ENCODE results near the gene NPR2. TPM values are rescaled to one million over a fixed set of nuclear protein-coding genes. Genes with fewer than 3 reads are reported as not detected.
A peak's percentile ranks its signal among the peaks of the same experiment; 100 is the strongest.

NPR2 gene
- total RNA-seq, 1 donor from 2014 or later: 20.6 TPM

DNA sequence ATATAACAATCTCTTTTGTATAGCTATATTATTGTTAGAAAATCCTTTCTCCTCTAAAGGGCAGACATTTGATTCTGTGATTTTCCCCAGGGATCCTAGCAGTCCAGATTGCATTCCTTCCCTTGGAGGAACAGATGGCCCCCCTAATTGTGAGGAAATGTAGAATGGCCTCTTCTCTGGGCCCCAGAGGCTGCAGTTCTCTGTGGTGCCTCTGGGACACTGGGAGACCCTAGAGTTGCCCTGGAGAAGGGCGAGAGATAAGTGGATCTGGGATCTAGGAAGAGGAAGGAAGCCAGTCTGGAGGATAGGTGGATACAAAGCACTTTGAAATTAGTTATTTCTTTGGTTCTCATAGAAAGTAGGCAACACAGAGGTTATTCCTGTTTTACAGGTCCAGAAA lies 25.3 kb downstream of the NPR2 start:
- Histone ChIP-seq H3K4me3 (no peak overlapping the region), H3K9me3 (no peaks in the 10 kb centered on the region), H3K4me1 (peaks cover 24% of the 10 kb centered on the region), H3K27me3 (ENCODE audit: low read depth) (no peaks in the 10 kb centered on the region), H3K36me3 (no peaks in the 10 kb centered on the region), H3K27ac (no peak overlapping the region)
- DNase-seq (no peak), ATAC-seq (no peak)
- TF ChIP-seq, protein P1, sequence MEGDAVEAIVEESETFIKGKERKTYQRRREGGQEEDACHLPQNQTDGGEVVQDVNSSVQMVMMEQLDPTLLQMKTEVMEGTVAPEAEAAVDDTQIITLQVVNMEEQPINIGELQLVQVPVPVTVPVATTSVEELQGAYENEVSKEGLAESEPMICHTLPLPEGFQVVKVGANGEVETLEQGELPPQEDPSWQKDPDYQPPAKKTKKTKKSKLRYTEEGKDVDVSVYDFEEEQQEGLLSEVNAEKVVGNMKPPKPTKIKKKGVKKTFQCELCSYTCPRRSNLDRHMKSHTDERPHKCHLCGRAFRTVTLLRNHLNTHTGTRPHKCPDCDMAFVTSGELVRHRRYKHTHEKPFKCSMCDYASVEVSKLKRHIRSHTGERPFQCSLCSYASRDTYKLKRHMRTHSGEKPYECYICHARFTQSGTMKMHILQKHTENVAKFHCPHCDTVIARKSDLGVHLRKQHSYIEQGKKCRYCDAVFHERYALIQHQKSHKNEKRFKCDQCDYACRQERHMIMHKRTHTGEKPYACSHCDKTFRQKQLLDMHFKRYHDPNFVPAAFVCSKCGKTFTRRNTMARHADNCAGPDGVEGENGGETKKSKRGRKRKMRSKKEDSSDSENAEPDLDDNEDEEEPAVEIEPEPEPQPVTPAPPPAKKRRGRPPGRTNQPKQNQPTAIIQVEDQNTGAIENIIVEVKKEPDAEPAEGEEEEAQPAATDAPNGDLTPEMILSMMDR (IDR thresholded peaks at IDR 0.05): no peak
- intact Hi-C loops (cut with DNase I): no loop called here

DNA sequence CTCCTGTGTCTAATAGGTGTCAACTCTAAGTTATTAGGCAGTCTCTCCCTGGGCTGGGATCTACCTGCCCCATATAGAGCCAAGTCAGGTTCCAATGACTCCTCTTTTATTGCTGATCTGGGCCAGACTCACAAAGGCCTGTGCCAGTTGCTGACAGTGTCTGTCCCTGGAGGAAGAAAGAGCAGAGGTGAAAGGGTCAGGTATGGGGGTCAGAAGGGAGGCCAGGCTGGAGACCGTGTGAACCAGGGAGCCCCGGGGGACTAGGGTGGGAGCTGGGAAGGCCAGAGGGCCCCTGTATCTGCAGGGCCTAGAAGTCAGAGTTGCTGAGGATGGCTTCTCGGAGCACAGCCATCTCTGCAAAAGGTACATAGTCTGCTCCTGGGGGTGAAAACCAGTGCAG lies 26.9 kb downstream of the NPR2 start:
- no peak overlapping the region for H3K27ac ChIP-seq
- H3K9me3 ChIP-seq: no peaks in the 10 kb centered on the region
- no peaks in the 10 kb centered on the region for H3K36me3 ChIP-seq
- peaks cover 10% of the 10 kb centered on the region for H3K4me1 ChIP-seq
- intact Hi-C loops (cut with DNase I): no loop called here
- H3K4me3 ChIP-seq: no peak overlapping the region
- TF ChIP-seq, protein P1 (IDR thresholded peaks at IDR 0.05): no peak
- H3K27me3 ChIP-seq (ENCODE audit: low read depth): no peaks in the 10 kb centered on the region
- ATAC-seq: no peak
- no peak for DNase-seq

DNA sequence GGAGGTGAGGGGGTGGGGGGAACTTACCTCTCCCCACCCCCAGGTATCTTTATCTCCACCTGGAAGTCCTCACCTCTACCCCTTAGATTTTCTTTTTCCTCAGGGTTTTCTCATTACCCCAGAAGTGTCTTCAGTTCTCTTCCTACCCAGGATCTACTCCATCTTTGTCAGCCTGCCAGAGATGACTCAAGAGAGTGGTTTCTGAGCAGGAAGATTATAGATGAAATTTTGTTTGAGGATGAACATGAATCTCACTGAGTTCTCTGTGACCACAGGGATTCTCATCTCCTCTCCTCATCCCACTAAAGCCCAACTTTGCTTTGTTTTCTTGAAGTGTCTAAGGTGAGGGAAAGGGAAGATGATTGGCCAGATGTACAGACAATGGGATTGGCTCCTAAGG lies 28.7 kb downstream of the NPR2 start:
- Histone ChIP-seq H3K27ac (no peak overlapping the region), H3K9me3 (no peaks in the 10 kb centered on the region), H3K4me1 (no peaks in the 10 kb centered on the region), H3K36me3 (no peaks in the 10 kb centered on the region), H3K4me3 (no peak overlapping the region), H3K27me3 (ENCODE audit: low read depth) (no peaks in the 10 kb centered on the region)
- TF ChIP-seq, protein P1 (IDR thresholded peaks at IDR 0.05): no peak
- ATAC-seq (no peak), DNase-seq (no peak)
- intact Hi-C loops (cut with DNase I): no loop called here

DNA sequence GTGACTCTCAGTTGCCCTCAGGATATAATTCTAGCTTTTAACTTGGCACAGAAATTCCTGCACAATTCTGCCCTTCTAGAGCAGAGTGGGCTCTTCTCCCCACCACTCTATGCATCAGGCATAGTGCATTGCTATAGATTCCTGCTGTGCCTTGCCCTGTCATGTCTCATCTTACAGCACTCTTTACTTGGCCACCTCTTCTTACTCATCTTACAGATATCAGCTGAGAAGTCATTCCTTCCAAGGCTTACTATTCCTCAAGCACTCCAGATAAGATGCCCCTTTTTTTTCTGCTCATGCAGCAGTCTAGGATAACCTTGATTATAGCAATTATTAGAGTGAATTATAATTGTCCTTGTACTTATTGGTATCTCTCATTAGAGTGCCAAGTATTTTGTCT lies 31.5 kb downstream of the NPR2 start:
- no peaks in the 10 kb centered on the region for H3K27me3 ChIP-seq (ENCODE audit: low read depth)
- intact Hi-C loops (cut with DNase I): no loop called here
- no peaks in the 10 kb centered on the region for H3K36me3 ChIP-seq
- TF ChIP-seq, protein P1 (IDR thresholded peaks at IDR 0.05): no peak
- no peak overlapping the region for H3K4me3 ChIP-seq
- DNase-seq: no peak
- H3K9me3 ChIP-seq: no peaks in the 10 kb centered on the region
- no peak for ATAC-seq
- no peak overlapping the region for H3K27ac ChIP-seq
- H3K4me1 ChIP-seq: peaks cover 3% of the 10 kb centered on the region

DNA sequence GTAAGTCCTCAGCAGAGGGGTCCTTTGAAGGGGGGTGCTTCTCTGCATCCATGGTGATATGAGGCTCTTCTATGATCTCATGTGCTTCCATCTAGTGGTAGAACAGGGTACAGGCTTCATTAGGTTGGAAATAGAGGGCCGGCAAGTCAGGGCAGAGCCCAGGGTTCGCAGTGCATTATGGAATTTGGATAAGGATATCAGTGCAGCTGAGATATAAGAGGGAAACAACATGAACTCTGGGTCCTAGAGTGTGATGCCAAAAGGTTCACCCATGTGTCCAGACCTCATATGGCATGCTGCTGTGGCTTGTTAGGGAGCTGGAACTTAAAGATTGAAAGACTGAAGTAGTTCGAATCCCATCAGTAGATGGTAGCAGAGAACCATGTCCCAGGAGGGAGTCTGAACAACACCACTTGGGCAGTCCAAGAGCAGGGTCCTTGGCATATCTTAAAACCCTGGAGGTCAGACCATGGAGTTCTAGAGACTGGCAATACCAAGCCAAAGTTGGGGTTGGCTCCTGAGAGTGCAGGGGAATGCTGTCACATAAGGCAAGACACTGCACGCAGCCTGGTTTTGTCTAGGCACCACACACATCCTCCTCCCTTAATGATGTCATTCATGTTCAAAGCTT lies 34.8 kb downstream of the NPR2 start:
- intact Hi-C loops (cut with DNase I): no loop called here
- TF ChIP-seq, protein P1 (IDR thresholded peaks at IDR 0.05): peak; percentile 85
- Histone ChIP-seq H3K4me1 (peaks cover 23% of the 10 kb centered on the region), H3K4me3 (no peak overlapping the region), H3K9me3 (no peaks in the 10 kb centered on the region), H3K27me3 (ENCODE audit: low read depth) (no peaks in the 10 kb centered on the region), H3K27ac (no peak overlapping the region), H3K36me3 (no peaks in the 10 kb centered on the region)
- ATAC-seq: peak; percentile 63 to 68
- no peak for DNase-seq

All from lower lobe of right lung (tissue), 2 donors.